ENCODE results near the gene SLC1A6.

The SLC1A6 gene

DNA sequence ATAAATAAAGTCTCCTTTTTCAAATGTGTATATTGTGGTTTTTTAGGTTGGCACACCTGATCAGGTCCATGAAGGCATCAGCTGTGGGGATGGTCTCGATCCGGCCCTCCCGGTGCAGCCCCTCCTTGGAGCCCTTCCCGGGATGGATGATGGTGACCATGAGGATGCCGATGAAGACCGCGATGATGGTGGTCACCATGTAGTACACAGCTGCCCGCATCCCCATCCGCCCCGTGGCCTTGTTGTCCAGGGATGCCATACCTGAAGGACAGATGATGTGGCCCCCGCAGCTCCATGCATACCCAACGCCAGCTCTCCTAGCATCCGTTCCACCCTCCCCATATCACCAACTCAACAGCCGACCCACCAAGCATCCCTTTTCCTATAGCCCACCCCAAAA lies 11.4 kb downstream of the SLC1A6 start:
- no peak overlapping the region for H3K4me3 ChIP-seq (ENCODE audit: low read length)
- no peaks in the 10 kb centered on the region for H3K27me3 ChIP-seq (ENCODE audit: control insufficient read depth, low read length)
- no peak overlapping the region for H3K27ac ChIP-seq (ENCODE audit: low read depth, low read length)
- H3K4me2 ChIP-seq (ENCODE audit: low read length): no peak overlapping the region
- H3K79me2 ChIP-seq (ENCODE audit: control insufficient read depth, low read length): no peaks in the 10 kb centered on the region
- H3K9me3 ChIP-seq (ENCODE audit: control insufficient read depth, insufficient read depth, low read length): no peaks in the 10 kb centered on the region
- no peak for TF ChIP-seq EZH2phosphoT487 (IDR thresholded peaks at IDR 0.05; ENCODE audit: borderline replicate concordance, low read length)
- no peaks in the 10 kb centered on the region for H3K36me3 ChIP-seq (ENCODE audit: control insufficient read depth, low read length)
- H4K20me1 ChIP-seq (ENCODE audit: control insufficient read depth, insufficient read depth, low read depth, low read length): no peaks in the 10 kb centered on the region
- H3K4me1 ChIP-seq (ENCODE audit: control insufficient read depth, low read length): no peaks in the 10 kb centered on the region
- H3F3A ChIP-seq (ENCODE audit: control insufficient read depth, insufficient read depth): no peaks in the 10 kb centered on the region
- no peaks in the 10 kb centered on the region for H3K9me2 ChIP-seq (replicated peaks; ENCODE audit: control insufficient read depth, low read length)

DNA sequence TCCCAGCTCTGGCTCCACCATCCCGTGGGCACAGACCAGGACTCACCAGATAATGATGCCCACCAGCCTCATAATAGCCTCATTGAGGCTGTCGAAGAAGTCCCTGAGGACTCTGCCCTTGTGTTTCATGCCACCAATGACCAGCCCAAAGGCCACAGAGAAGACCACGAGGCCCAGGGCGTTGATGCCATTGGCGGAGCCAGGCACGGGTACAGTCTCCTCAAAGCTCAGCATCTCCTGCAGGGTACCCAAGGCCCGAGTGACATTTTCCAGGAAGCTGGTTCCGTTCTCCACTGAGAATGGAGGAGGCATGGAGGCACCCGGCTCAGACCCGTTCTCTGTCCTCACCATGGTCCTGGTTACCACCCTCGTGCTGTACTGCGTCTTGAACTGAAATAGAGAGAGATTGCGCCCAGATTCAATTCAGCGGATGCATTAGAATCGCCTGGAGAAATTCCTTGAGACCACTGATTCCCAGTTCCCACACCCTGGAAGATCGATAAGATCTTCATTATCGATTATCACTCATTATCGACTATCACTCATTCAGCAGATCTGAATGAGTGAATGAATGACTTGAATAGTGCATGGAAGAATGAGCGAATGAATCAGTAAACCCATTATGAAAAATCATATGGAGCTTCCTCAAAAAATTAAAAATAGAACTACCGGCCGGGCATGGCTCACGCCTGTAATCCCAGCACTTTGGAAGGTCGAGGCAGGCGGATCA lies 17.5 kb downstream of the SLC1A6 start:
- Histone ChIP-seq H3K4me3 (ENCODE audit: low read length) (no peak overlapping the region), H3K79me2 (ENCODE audit: control insufficient read depth, low read length) (no peaks in the 10 kb centered on the region), H3K4me1 (ENCODE audit: control insufficient read depth, low read length) (no peaks in the 10 kb centered on the region), H4K20me1 (ENCODE audit: control insufficient read depth, insufficient read depth, low read depth, low read length) (no peaks in the 10 kb centered on the region), H3F3A (ENCODE audit: control insufficient read depth, insufficient read depth) (no peaks in the 10 kb centered on the region), H3K9me3 (ENCODE audit: control insufficient read depth, insufficient read depth, low read length) (peaks cover 14% of the 10 kb centered on the region; the same call in 1 of the 2 replicates), H3K36me3 (ENCODE audit: control insufficient read depth, low read length) (no peaks in the 10 kb centered on the region), H3K4me2 (ENCODE audit: low read length) (no peak overlapping the region), H3K27me3 (ENCODE audit: control insufficient read depth, low read length) (no peaks in the 10 kb centered on the region), H3K9me2 (replicated peaks; ENCODE audit: control insufficient read depth, low read length) (no peaks in the 10 kb centered on the region), H3K27ac (ENCODE audit: low read depth, low read length) (no peak overlapping the region)
- TF ChIP-seq, protein P1, sequence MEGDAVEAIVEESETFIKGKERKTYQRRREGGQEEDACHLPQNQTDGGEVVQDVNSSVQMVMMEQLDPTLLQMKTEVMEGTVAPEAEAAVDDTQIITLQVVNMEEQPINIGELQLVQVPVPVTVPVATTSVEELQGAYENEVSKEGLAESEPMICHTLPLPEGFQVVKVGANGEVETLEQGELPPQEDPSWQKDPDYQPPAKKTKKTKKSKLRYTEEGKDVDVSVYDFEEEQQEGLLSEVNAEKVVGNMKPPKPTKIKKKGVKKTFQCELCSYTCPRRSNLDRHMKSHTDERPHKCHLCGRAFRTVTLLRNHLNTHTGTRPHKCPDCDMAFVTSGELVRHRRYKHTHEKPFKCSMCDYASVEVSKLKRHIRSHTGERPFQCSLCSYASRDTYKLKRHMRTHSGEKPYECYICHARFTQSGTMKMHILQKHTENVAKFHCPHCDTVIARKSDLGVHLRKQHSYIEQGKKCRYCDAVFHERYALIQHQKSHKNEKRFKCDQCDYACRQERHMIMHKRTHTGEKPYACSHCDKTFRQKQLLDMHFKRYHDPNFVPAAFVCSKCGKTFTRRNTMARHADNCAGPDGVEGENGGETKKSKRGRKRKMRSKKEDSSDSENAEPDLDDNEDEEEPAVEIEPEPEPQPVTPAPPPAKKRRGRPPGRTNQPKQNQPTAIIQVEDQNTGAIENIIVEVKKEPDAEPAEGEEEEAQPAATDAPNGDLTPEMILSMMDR (IDR thresholded peaks at IDR 0.05; ENCODE audit: low read depth, low read length, poor library complexity, severe bottlenecking): no peak
- TF ChIP-seq EZH2phosphoT487 (IDR thresholded peaks at IDR 0.05; ENCODE audit: borderline replicate concordance, low read length): no peak

DNA sequence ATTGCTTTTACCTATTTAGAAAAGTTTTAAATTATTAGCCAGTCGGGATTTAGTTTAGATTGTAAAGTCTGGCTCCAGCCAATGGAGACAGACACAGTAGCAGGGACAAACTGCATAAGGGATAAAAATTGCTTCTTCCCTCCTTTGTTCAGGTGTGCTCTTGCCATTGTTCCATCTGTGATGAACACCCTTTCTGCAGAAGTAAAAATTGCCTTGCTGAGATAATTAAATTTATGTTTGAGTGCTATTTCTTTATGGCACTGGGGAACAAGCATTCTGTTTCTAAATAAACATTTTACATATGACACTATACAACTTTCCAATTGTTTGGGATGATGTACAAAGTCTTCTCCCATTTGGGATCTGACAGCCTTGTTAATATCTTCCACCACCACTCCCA lies 20.4 kb downstream of the SLC1A6 start:
- TF ChIP-seq, protein P1 (IDR thresholded peaks at IDR 0.05; ENCODE audit: low read depth, low read length, poor library complexity, severe bottlenecking): no peak
- TF ChIP-seq EZH2phosphoT487 (IDR thresholded peaks at IDR 0.05; ENCODE audit: borderline replicate concordance, low read length): no peak
- peaks cover 14% of the 10 kb centered on the region; the same call in 1 of the 2 replicates for H3K9me3 ChIP-seq (ENCODE audit: control insufficient read depth, insufficient read depth, low read length)
- H3K27ac ChIP-seq (ENCODE audit: low read depth, low read length): no peak overlapping the region
- no peaks in the 10 kb centered on the region for H3K36me3 ChIP-seq (ENCODE audit: control insufficient read depth, low read length)
- H3K9me2 ChIP-seq (replicated peaks; ENCODE audit: control insufficient read depth, low read length): no peaks in the 10 kb centered on the region
- no peak overlapping the region for H3K4me3 ChIP-seq (ENCODE audit: low read length)
- no peaks in the 10 kb centered on the region for H3K4me1 ChIP-seq (ENCODE audit: control insufficient read depth, low read length)
- no peaks in the 10 kb centered on the region for H3K27me3 ChIP-seq (ENCODE audit: control insufficient read depth, low read length)
- H3K79me2 ChIP-seq (ENCODE audit: control insufficient read depth, low read length): no peaks in the 10 kb centered on the region
- H3K4me2 ChIP-seq (ENCODE audit: low read length): no peak overlapping the region
- H3F3A ChIP-seq (ENCODE audit: control insufficient read depth, insufficient read depth): no peaks in the 10 kb centered on the region
- H4K20me1 ChIP-seq (ENCODE audit: control insufficient read depth, insufficient read depth, low read depth, low read length): no peaks in the 10 kb centered on the region

DNA sequence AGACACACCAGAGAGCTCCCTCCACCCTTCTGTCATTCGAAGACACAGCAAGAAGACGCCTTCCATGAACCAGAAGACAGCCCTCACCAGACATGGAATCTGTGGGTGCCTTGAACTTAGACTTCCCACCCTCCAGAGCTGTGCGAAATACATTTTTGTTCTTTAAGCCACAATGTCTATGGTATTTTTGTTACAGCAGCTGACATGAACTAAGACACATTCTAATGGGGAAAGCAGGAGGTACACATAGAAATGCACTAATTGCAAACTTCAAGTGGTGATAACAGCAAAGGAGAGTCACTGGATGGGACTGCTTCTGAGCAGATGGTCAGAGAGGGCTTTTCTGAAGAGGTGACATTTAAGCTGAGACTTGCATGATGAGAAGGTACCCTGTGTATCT lies 22.2 kb downstream of the SLC1A6 start:
- no peaks in the 10 kb centered on the region for H3F3A ChIP-seq (ENCODE audit: control insufficient read depth, insufficient read depth)
- H4K20me1 ChIP-seq (ENCODE audit: control insufficient read depth, insufficient read depth, low read depth, low read length): no peaks in the 10 kb centered on the region
- peaks cover 14% of the 10 kb centered on the region; the same call in 1 of the 2 replicates for H3K9me3 ChIP-seq (ENCODE audit: control insufficient read depth, insufficient read depth, low read length)
- H3K36me3 ChIP-seq (ENCODE audit: control insufficient read depth, low read length): no peaks in the 10 kb centered on the region
- no peak overlapping the region for H3K27ac ChIP-seq (ENCODE audit: low read depth, low read length)
- H3K4me1 ChIP-seq (ENCODE audit: control insufficient read depth, low read length): no peaks in the 10 kb centered on the region
- no peaks in the 10 kb centered on the region for H3K79me2 ChIP-seq (ENCODE audit: control insufficient read depth, low read length)
- TF ChIP-seq EZH2phosphoT487 (IDR thresholded peaks at IDR 0.05; ENCODE audit: borderline replicate concordance, low read length): no peak
- TF ChIP-seq, protein P1 (IDR thresholded peaks at IDR 0.05; ENCODE audit: low read depth, low read length, poor library complexity, severe bottlenecking): no peak
- H3K27me3 ChIP-seq (ENCODE audit: control insufficient read depth, low read length): no peaks in the 10 kb centered on the region
- H3K9me2 ChIP-seq (replicated peaks; ENCODE audit: control insufficient read depth, low read length): no peaks in the 10 kb centered on the region
- H3K4me3 ChIP-seq (ENCODE audit: low read length): no peak overlapping the region
- no peak overlapping the region for H3K4me2 ChIP-seq (ENCODE audit: low read length)
